GM10248 (cell line): ENCODE measurements around the gene SAMD4A.
"Not testable (repeated sequence)": the region's sequence is repeated elsewhere in the genome, so short reads cannot be mapped to it uniquely, and the experiment has no call there.

Experiments
- CTCF ChIA-PET: fragments of 300-600 bp; sonication (Branson Sonifier 250); formaldehyde crosslinking; extraction: SDS; loops from one replicate; lab custom pipeline; 2021; ENCODE audit warnings: antibody characterized with exemption; lab: Yijun Ruan, JAX
- POLR2A ChIA-PET: fragments of 350-650 bp; sonication (Branson Sonifier 250); formaldehyde crosslinking; extraction: SDS; loops from one replicate; lab custom pipeline; 2020; ENCODE audit warnings: antibody characterized with exemption; lab: Yijun Ruan, JAX
- DNase-seq: peaks from one replicate; pipeline ENCODE4 v3.0.0; 2012; ENCODE audit errors: extremely low spot score
- TF ChIP-seq, protein P1 (sequence below): IDR thresholded peaks from 2 replicates; pipeline ENCODE4 v1.5.1; 2012; ENCODE audit warnings: mild to moderate bottlenecking, low read depth; ENCODE audit errors: extremely low read depth, missing control alignments, control extremely low read depth

Gene SAMD4A

DNA sequence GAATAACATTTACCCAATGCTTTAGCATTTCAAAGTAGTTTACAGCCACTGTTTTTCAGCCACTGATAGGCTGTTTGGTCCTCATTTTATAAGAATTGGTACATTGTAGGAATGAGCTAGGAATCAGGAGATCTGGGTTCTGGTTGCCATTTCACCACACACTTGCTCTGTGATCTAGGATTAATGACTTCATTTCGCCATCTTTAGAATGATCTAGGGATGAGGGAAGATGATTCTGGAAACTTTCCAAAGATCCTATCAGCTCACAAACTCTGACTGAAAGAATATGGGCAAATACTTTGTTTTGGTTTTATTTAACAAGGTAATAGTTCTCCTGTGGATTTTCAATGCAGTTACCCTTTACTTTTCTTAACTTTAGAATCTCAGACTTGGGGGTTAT, 180.7 kb downstream of the SAMD4A start:
- TF ChIP-seq, protein P1, sequence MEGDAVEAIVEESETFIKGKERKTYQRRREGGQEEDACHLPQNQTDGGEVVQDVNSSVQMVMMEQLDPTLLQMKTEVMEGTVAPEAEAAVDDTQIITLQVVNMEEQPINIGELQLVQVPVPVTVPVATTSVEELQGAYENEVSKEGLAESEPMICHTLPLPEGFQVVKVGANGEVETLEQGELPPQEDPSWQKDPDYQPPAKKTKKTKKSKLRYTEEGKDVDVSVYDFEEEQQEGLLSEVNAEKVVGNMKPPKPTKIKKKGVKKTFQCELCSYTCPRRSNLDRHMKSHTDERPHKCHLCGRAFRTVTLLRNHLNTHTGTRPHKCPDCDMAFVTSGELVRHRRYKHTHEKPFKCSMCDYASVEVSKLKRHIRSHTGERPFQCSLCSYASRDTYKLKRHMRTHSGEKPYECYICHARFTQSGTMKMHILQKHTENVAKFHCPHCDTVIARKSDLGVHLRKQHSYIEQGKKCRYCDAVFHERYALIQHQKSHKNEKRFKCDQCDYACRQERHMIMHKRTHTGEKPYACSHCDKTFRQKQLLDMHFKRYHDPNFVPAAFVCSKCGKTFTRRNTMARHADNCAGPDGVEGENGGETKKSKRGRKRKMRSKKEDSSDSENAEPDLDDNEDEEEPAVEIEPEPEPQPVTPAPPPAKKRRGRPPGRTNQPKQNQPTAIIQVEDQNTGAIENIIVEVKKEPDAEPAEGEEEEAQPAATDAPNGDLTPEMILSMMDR, result no peak
- DNase-seq, result no peak
- CTCF ChIA-PET, result interaction anchor here (0.9 to 2.4 kb wide), 2 partner anchors 26 to 182 kb away, joined by 3 to 14 read pairs; no protein-coding TSS in a partner anchor
- POLR2A ChIA-PET, result no interaction called here

DNA sequence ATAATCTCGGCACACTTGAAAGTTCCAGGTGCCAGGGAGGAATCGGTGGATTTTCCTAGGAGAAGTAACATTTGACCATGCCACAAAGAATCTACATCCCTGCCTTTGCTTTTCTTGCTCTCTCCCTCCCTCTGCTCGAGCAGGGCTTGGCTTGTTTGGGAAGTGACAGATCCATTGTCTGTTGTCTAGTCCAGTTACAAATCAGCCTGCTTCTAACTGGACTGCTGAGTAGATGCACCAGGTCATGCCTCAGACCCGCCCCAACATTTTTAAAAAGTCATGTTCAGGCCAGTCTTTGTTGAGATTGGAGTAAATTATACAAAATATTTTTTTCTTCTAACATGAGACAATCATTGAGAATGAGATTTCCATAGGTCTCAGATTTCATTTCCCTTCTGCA, 182.3 kb downstream of the SAMD4A start:
- CTCF ChIA-PET, result no interaction called here
- POLR2A ChIA-PET, result no interaction called here
- TF ChIP-seq, protein P1, result no peak
- no peak for DNase-seq

- TF ChIP-seq, protein P1, result no peak
- DNase-seq, result no peak
- ChIA-PET CTCF (no interaction called here), POLR2A (no interaction called here)
These were observed 182.8 kb downstream of the SAMD4A start for GRCh38 chr14:54749727-54750126.

DNA sequence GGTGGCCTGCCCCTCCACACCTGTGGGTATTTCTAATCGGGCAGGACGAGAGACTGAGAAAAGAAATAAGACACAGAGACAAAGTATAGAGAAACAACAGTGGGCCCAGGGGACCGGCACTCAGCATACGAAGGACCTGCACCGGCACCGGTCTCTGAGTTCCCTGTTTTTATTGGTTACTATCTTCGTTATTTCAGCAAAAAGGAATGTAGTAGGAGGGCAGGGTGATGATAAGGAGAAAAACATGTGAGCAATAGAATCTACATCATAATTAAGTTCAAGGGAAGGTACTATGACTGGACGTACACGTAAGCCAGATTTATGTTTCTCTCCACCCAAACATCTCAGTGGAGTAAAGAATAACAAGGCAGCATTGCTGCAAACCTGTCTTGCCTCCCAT, 185.7 kb downstream of the SAMD4A start:
- POLR2A ChIA-PET, DNase-seq: not testable (repeated sequence)
- CTCF ChIA-PET, result interaction anchor here (1.3 to 2.6 kb wide), 2 partner anchors 15 to 21 kb away, joined by 3 to 13 read pairs; no protein-coding TSS in a partner anchor

DNA sequence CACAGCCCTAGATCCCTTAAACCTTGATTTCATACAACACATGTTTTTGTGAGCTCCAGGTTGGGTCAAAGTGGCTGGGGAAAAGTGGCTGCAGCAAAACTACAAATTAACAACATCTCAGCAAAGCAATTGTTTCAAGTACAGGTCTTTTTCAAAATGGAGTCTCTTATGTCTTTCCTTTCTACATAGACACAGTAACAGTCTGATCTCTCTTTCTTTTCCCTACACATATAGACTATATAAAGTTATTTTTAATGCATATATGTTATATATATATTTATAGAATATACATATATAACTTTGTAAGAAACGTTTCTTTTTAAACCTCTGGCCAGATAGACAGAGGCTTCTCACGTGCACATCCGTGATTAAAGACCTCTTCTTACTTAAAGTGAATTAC, 186.5 kb downstream of the SAMD4A start:
- DNase-seq, POLR2A ChIA-PET: not testable (repeated sequence)
- CTCF ChIA-PET, result interaction anchor here (1.2 to 2.6 kb wide), 2 partner anchors 20 to 22 kb away, joined by 4 to 13 read pairs; no protein-coding TSS in a partner anchor

- ChIA-PET POLR2A (no interaction called here), CTCF (interaction anchor here (0.8 to 2.6 kb wide), 4 partner anchors 19 to 357 kb away, joined by 3 to 13 read pairs (median 4); partner anchors contain the start of gene CDKN3)
- TF ChIP-seq, protein P1, result no peak
- no peak for DNase-seq
These were observed 187.2 kb downstream of the SAMD4A start for GRCh38 chr14:54754116-54754622.

- ChIA-PET CTCF (interaction anchor here (0.8 to 2.6 kb wide), 3 partner anchors 19 to 358 kb away, joined by 3 to 13 read pairs (median 3); partner anchors contain the start of gene CDKN3), POLR2A (no interaction called here)
- TF ChIP-seq, protein P1, result no peak
- no peak for DNase-seq
These were observed 187.9 kb downstream of the SAMD4A start for GRCh38 chr14:54754623-54755386.
